Endothelial cell of umbilical vein (primary cell): ENCODE measurements around the gene GABBR2. TPM values are rescaled to one million over a fixed set of nuclear protein-coding genes. Genes with fewer than 3 reads are reported as not detected.

Experiments used
- BruUV-seq: library from RNA; stranded (reverse); fragments of 400-500 nt; replicated peaks from 2 replicates; lab custom pipeline; 2021; lab: Mats Ljungman, UMichigan
- CTCF ChIA-PET: fragments of 300-600, 350-600 bp; sonication (Branson Sonifier 250); formaldehyde crosslinking; loops from one replicate; lab custom pipeline; 2021; ENCODE audit warnings: antibody characterized with exemption, inconsistent platforms; lab: Charles Lee
- POLR2A ChIA-PET: fragments of 300-600, 350-600 bp; sonication (Branson Sonifier 250); formaldehyde crosslinking; loops from one replicate; lab custom pipeline; 2021; ENCODE audit warnings: antibody characterized with exemption, inconsistent platforms; lab: Charles Lee
- DNase-seq: peaks from one replicate; pipeline ENCODE4 v3.0.0-alpha.2; 2011; ENCODE audit warnings: low read depth, low spot score
- FAIRE-seq: peaks from 2 replicates; lab custom pipeline; 2011; peaks lifted over from hg19 to GRCh38; lab: Jason Lieb, UNC
- H2AFZ ChIP-seq: 2 replicates; pipeline ENCODE4 v1.6.0; 2012; ENCODE audit warnings: low read depth, low read length, control low read depth, inconsistent platforms
- H3K27ac ChIP-seq: 2 replicates; pipeline ENCODE4 v1.5.1; 2011; ENCODE audit warnings: low read depth, mild to moderate bottlenecking, control low read depth, low read length, moderate library complexity; ENCODE audit not compliant: insufficient read depth
- H3K27me3 ChIP-seq, 2 experiments: 2 replicates each; pipeline versions ENCODE4 v1.6.0 to v1.6.1; 2011; ENCODE audit warnings: low read length in 2 of 2, mixed read lengths in 1 of 2; ENCODE audit not compliant: control insufficient read depth in 2 of 2, insufficient read depth in 2 of 2
- H3K36me3 ChIP-seq, 2 experiments: 2 replicates in 1 of 2; 3 replicates in 1 of 2; pipeline ENCODE4 v1.5.1; 2011; ENCODE audit warnings: low read length in 2 of 2, mild to moderate bottlenecking in 1 of 2, moderate library complexity in 1 of 2; ENCODE audit not compliant: control insufficient read depth in 2 of 2, insufficient read depth in 2 of 2; ENCODE audit errors: extremely low read depth in 1 of 2
- H3K4me1 ChIP-seq: 3 replicates; pipeline ENCODE4 v1.5.1; 2011; ENCODE audit warnings: mild to moderate bottlenecking, low read length; ENCODE audit not compliant: control insufficient read depth, insufficient read depth; ENCODE audit errors: extremely low read depth
- H3K4me2 ChIP-seq: 2 replicates; pipeline ENCODE4 v1.6.1; 2011; ENCODE audit warnings: low read length, control low read depth, mixed read lengths; ENCODE audit not compliant: insufficient read depth
- H3K4me3 ChIP-seq, 3 experiments: fragments of 200-600 bp in 1 of 3; sonication (generic), shearing (Covaris generic) in 1 of 3; replicated peaks in 1 of 3; 2 replicates each; pipeline ENCODE4 v1.5.1; 2011 to 2016; ENCODE audit warnings: control low read depth in 3 of 3, low read length in 3 of 3, mild to moderate bottlenecking in 2 of 3, inconsistent platforms in 1 of 3, low read depth in 1 of 3, moderate library complexity in 1 of 3; ENCODE audit not compliant: insufficient read depth in 1 of 3
- H3K79me2 ChIP-seq: 2 replicates; pipeline ENCODE4 v1.6.0; 2012; ENCODE audit warnings: low read length, inconsistent platforms; ENCODE audit not compliant: control insufficient read depth, insufficient read depth
- H3K9ac ChIP-seq: replicated peaks from 2 replicates; pipeline ENCODE3; 2011; ENCODE audit warnings: low read length, control low read depth; ENCODE audit not compliant: insufficient read depth; ENCODE audit errors: extremely low read depth
- H3K9me1 ChIP-seq: replicated peaks from 3 replicates; pipeline ENCODE4 v1.6.0; 2011; ENCODE audit warnings: mild to moderate bottlenecking, low read length; ENCODE audit not compliant: control insufficient read depth, insufficient read depth; ENCODE audit errors: extremely low read depth
- H3K9me3 ChIP-seq: replicated peaks from 2 replicates; pipeline ENCODE4 v1.5.1; 2012; ENCODE audit warnings: low read length, inconsistent platforms; ENCODE audit not compliant: control insufficient read depth, insufficient read depth
- H4K20me1 ChIP-seq: replicated peaks from 2 replicates; pipeline ENCODE3; 2011; ENCODE audit warnings: mild to moderate bottlenecking, low read length; ENCODE audit not compliant: control insufficient read depth, insufficient read depth; ENCODE audit errors: extremely low read depth
- EZH2 ChIP-seq: IDR thresholded peaks from 2 replicates; pipeline ENCODE4 v1.6.1; 2012; ENCODE audit warnings: borderline replicate concordance, low read depth, mild to moderate bottlenecking, moderate library complexity, low read length, inconsistent platforms; ENCODE audit not compliant: severe bottlenecking
- FOS ChIP-seq: IDR thresholded peaks from 2 replicates; pipeline ENCODE4 v1.6.1; 2011; ENCODE audit warnings: mild to moderate bottlenecking, low read length, moderate library complexity, borderline replicate concordance; ENCODE audit not compliant: insufficient read depth
- JUN ChIP-seq: IDR thresholded peaks from 2 replicates; pipeline ENCODE4 v1.6.1; 2011; ENCODE audit warnings: borderline replicate concordance, low read depth; ENCODE audit not compliant: insufficient read length, insufficient read depth
- MYC ChIP-seq: IDR thresholded peaks from one replicate; pipeline ENCODE4 v1.6.1; 2011; ENCODE audit warnings: mild to moderate bottlenecking, low read depth, low read length
- POLR2AphosphoS5 ChIP-seq: IDR thresholded peaks from 2 replicates; pipeline ENCODE4 v1.6.1; 2012; ENCODE audit warnings: low read depth, mild to moderate bottlenecking, control low read depth, low read length, moderate library complexity; ENCODE audit not compliant: insufficient read depth
- dilution Hi-C: fragments of 300-500 bp; cut with MboI; formaldehyde crosslinking; loops from one replicate; pipeline ENCODE4 v1.15.0; 2019; ENCODE audit warnings: low sequenced_read_pairs; ENCODE audit not compliant: extremely low pct_ligation_motif_present
- intact Hi-C: fragments of 100-400 bp; cut with micrococcal nuclease; formaldehyde crosslinking; loops from one replicate; pipeline ENCODE4 v1.10.0; 2022
- polyA plus RNA-seq, 4 experiments: library from polyadenylated mRNA; depleted of rRNA in 3 of 4; stranded (reverse) in 3 of 4; unstranded in 1 of 4; fragments of >200 nt; gene quantifications; 2 replicates each; pipeline versions ENCODE4 v1.2.1 to v1.2.3, GENCODE V29; 2011 to 2012; ENCODE audit warnings: missing spikeins in 1 of 4
- total RNA-seq: library from RNA; stranded (reverse); gene quantifications from 2 replicates; pipeline ENCODE4 v1.2.3, GENCODE V29; 2021
- TF ChIP-seq, protein P1 (sequence below), 2 donors: IDR thresholded peaks; 1 replicate in 1 of 2; 2 replicates in 1 of 2; pipeline ENCODE4 v1.5.1; 2011; ENCODE audit warnings: low read length in 2 of 2, mild to moderate bottlenecking in 2 of 2, moderate library complexity in 2 of 2, control low read depth in 1 of 2, inconsistent platforms in 1 of 2, low read depth in 1 of 2; ENCODE audit not compliant: insufficient read depth in 1 of 2; ENCODE audit errors: extremely low read depth in 1 of 2
- TF ChIP-seq, protein P2 (sequence below): IDR thresholded peaks from 2 replicates; pipeline ENCODE4 v1.6.1; 2011; ENCODE audit not compliant: insufficient read depth, insufficient read length

GABBR2 gene
- total and polyA plus RNA-seq, 2 donors (not counting 3 experiments of a cell fraction or from before 2014, with no cell fraction given): 1.1 to 9.2 TPM

DNA sequence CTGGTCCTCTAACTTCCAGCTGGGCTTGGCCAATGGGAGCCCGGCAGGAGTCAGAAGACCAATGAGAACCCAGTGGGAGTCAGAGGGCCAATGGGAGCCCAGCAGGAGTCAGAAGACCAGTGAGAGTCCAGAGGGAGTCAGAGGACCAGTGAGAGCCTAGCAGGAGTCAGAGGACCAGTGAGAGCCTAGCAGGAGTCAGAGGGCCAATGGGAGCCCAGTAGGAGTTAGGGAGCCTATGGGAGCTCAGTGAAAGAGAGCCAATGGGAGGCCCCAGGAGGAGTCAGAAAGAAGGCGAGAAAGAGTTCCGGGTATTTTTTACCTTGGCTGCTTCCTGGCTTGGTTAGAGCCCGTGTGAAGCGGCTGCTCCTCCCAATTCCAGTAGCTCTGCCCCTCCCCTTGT, 191.0 kb downstream of the GABBR2 start:
- no peak overlapping the region for H3K4me2 ChIP-seq
- BruUV-seq: no TSS peak
- no peak for TF ChIP-seq EZH2
- TF ChIP-seq, protein P1, sequence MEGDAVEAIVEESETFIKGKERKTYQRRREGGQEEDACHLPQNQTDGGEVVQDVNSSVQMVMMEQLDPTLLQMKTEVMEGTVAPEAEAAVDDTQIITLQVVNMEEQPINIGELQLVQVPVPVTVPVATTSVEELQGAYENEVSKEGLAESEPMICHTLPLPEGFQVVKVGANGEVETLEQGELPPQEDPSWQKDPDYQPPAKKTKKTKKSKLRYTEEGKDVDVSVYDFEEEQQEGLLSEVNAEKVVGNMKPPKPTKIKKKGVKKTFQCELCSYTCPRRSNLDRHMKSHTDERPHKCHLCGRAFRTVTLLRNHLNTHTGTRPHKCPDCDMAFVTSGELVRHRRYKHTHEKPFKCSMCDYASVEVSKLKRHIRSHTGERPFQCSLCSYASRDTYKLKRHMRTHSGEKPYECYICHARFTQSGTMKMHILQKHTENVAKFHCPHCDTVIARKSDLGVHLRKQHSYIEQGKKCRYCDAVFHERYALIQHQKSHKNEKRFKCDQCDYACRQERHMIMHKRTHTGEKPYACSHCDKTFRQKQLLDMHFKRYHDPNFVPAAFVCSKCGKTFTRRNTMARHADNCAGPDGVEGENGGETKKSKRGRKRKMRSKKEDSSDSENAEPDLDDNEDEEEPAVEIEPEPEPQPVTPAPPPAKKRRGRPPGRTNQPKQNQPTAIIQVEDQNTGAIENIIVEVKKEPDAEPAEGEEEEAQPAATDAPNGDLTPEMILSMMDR (IDR thresholded peaks at IDR 0.05; ENCODE audit: extremely low read depth in 1 of 2, insufficient read depth in 1 of 2, low read depth in 1 of 2, low read length in 2 of 2): no peak
- TF ChIP-seq MYC: no peak
- TF ChIP-seq JUN: no peak
- TF ChIP-seq, protein P2, sequence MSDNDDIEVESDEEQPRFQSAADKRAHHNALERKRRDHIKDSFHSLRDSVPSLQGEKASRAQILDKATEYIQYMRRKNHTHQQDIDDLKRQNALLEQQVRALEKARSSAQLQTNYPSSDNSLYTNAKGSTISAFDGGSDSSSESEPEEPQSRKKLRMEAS: no peak
- TF ChIP-seq FOS: no peak
- no peak for TF ChIP-seq POLR2AphosphoS5
- H3K27ac ChIP-seq: no peak overlapping the region
- POLR2A ChIA-PET: no interaction called here
- no peaks in the 10 kb centered on the region for H3K9me1 ChIP-seq
- CTCF ChIA-PET: no interaction called here
- no peak overlapping the region for H3K4me3 ChIP-seq
- no peaks in the 10 kb centered on the region for H3K36me3 ChIP-seq
- H3K27me3 ChIP-seq: no peaks in the 10 kb centered on the region
- intact Hi-C loops: no loop called here
- no peaks in the 10 kb centered on the region for H3K9me3 ChIP-seq
- H2AFZ ChIP-seq: no peak overlapping the region
- no peaks in the 10 kb centered on the region for H3K79me2 ChIP-seq
- DNase-seq (no peak), FAIRE-seq (no peak)
- H3K4me1 ChIP-seq: peaks cover 27% of the 10 kb centered on the region
- no peaks in the 10 kb centered on the region for H4K20me1 ChIP-seq
- dilution Hi-C loops: no loop called here
- H3K9ac ChIP-seq: no peak overlapping the region
